Tibial artery (tissue), 4 donors: ENCODE results near the gene USP43.

ENCODE experiments used
- DNase-seq, 2 donors: peaks; one replicate each; pipeline ENCODE4 v3.0.0-alpha.2; 2019
- H3K27ac ChIP-seq, 2 donors: fragments of 200-600 bp; sonication (generic) in 1 of 2; 1 replicate in 1 of 2; 2 replicates in 1 of 2; pipeline ENCODE4 v1.5.1; 2018 to 2019; ENCODE audit warnings: mild to moderate bottlenecking in 1 of 2
- H3K27me3 ChIP-seq, 2 donors: fragments of 200-600 bp; sonication (generic) in 1 of 2; one replicate each; pipeline versions ENCODE4 v1.5.1 to v1.6.0; 2016 to 2019
- H3K36me3 ChIP-seq, 3 donors: fragments of 200-600 bp; sonication (generic) in 2 of 3; one replicate each; pipeline ENCODE4 v1.5.1; 2016 to 2019; ENCODE audit warnings: mild to moderate bottlenecking in 2 of 3
- H3K4me1 ChIP-seq, 4 donors: fragments of 200-600 bp; sonication (generic) in 2 of 4; 1 replicate in 3 of 4; 2 replicates in 1 of 4; pipeline ENCODE4 v1.5.1; 2016 to 2019
- H3K4me3 ChIP-seq, 2 donors: fragments of 200-600 bp; sonication (generic) in 1 of 2; 1 replicate in 1 of 2; 2 replicates in 1 of 2; pipeline ENCODE4 v1.5.1; 2018 to 2019; ENCODE audit warnings: mild to moderate bottlenecking in 2 of 2
- H3K9me3 ChIP-seq, 3 donors: fragments of 200-600 bp; sonication (generic) in 1 of 3; one replicate each; pipeline ENCODE4 v1.5.1; 2016 to 2019
- intact Hi-C: fragments of 100-400 bp; cut with DNase I; formaldehyde crosslinking; loops from one replicate; pipeline ENCODE4 v1.15.0; 2023; ENCODE audit warnings: low total_unique reads
- TF ChIP-seq, protein P1 (sequence below), 2 experiments: fragments of 200-600 bp in 1 of 2; fragments of 450-650 bp in 1 of 2; IDR thresholded peaks; one replicate each; pipeline ENCODE4 v1.5.1; 2017 to 2019; ENCODE audit warnings: antibody characterized with exemption in 2 of 2, mild to moderate bottlenecking in 1 of 2, moderate library complexity in 1 of 2

The USP43 gene

DNA sequence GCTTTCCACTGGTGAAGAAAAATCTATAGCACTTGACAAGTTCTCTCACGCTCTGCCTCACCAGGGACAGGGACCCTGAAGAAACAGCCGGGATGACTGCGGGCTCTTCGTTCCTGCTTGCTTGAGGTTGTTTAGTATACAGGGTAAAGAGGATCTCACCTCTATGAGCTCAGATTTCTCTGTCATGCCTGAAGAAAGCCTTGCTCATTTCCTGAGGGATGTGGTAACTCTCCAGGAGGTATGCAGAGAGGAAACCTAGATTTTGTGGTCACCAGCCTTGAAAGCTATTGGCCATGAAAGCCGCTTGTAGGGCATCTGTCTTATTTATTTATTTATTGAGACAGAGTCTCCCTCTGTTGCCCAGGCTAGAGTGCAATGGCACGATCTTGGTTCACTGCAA lies 23.2 kb downstream of the USP43 start:
- intact Hi-C loops = no loop called here
- peaks cover 0 to 4% of the 10 kb centered on the region in 2 donors for H3K27me3 ChIP-seq
- no peak overlapping the region for H3K27ac ChIP-seq
- H3K4me3 ChIP-seq = no peak overlapping the region
- no peak for DNase-seq
- no peaks in the 10 kb centered on the region for H3K36me3 ChIP-seq
- no peaks in the 10 kb centered on the region for H3K4me1 ChIP-seq
- H3K9me3 ChIP-seq = peaks cover 0 to 6% (median 0%) of the 10 kb centered on the region in 3 donors
- TF ChIP-seq, protein P1, sequence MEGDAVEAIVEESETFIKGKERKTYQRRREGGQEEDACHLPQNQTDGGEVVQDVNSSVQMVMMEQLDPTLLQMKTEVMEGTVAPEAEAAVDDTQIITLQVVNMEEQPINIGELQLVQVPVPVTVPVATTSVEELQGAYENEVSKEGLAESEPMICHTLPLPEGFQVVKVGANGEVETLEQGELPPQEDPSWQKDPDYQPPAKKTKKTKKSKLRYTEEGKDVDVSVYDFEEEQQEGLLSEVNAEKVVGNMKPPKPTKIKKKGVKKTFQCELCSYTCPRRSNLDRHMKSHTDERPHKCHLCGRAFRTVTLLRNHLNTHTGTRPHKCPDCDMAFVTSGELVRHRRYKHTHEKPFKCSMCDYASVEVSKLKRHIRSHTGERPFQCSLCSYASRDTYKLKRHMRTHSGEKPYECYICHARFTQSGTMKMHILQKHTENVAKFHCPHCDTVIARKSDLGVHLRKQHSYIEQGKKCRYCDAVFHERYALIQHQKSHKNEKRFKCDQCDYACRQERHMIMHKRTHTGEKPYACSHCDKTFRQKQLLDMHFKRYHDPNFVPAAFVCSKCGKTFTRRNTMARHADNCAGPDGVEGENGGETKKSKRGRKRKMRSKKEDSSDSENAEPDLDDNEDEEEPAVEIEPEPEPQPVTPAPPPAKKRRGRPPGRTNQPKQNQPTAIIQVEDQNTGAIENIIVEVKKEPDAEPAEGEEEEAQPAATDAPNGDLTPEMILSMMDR (IDR thresholded peaks at IDR 0.05) = no peak

- no peak for DNase-seq
- Histone ChIP-seq H3K4me1 (no peaks in the 10 kb centered on the region), H3K27me3 (peaks cover 0 to 4% of the 10 kb centered on the region in 2 donors), H3K4me3 (no peak overlapping the region), H3K36me3 (no peaks in the 10 kb centered on the region), H3K27ac (no peak overlapping the region), H3K9me3 (peaks cover 0 to 6% (median 0%) of the 10 kb centered on the region in 3 donors)
- intact Hi-C loops = no loop called here
- TF ChIP-seq, protein P1 (IDR thresholded peaks at IDR 0.05) = no peak
These were observed 24.3 kb downstream of the USP43 start for GRCh38 chr17:9669551-9670008.

DNA sequence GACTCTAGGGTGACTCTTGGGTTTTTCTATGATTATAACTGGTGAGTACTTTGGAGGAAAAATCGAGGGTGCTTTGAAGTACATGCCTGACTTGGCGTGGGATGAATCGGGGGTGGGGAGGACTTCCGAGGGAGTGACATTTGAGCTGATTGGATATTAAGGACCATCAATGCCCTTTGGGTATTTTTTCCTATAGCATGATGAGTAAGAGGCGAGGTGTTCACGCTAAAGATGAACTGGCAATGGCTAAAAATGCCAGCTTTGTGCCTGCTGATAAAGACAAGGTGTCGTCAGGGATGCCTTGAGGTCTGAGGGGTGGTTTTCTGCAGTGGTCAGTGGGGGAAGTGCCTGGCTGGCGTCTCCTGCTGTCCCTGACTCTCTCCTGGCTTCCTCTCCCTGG lies 25.3 kb downstream of the USP43 start:
- peaks cover 0 to 4% of the 10 kb centered on the region in 2 donors for H3K27me3 ChIP-seq
- H3K36me3 ChIP-seq = no peaks in the 10 kb centered on the region
- H3K9me3 ChIP-seq = peaks cover 0 to 3% (median 0%) of the 10 kb centered on the region in 3 donors
- intact Hi-C loops = no loop called here
- H3K4me1 ChIP-seq = no peaks in the 10 kb centered on the region
- DNase-seq = no peak
- no peak overlapping the region for H3K27ac ChIP-seq
- H3K4me3 ChIP-seq = no peak overlapping the region
- TF ChIP-seq, protein P1 (IDR thresholded peaks at IDR 0.05) = no peak

GRCh38 chr17:9671559-9671958 lies 26.2 kb downstream of the USP43 start:
- TF ChIP-seq, protein P1 (IDR thresholded peaks at IDR 0.05) = no peak

DNA sequence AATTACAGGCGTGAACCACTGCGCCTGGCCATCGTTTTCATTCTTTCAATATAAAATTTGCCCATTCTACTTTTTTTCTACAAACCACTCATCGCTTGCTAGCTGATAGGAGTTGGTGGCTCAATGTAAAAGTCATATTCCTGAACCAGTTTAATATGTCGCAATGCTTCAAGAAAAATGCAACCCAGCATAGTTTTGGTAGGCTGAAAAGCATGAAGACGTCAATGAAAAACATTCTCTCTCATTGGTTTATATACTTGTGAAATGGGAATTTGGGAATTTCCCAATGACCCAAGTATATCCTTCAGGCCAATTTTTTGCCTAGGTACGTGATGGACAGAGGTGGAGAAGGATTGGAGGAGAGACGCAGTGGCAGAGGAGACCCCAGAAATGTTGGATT lies 26.9 kb downstream of the USP43 start:
- no peak for DNase-seq
- Histone ChIP-seq H3K9me3 (no peaks in the 10 kb centered on the region), H3K4me3 (no peak overlapping the region), H3K36me3 (no peaks in the 10 kb centered on the region), H3K27me3 (peaks cover 0 to 4% of the 10 kb centered on the region in 2 donors), H3K27ac (no peak overlapping the region), H3K4me1 (no peaks in the 10 kb centered on the region)
- TF ChIP-seq, protein P1 (IDR thresholded peaks at IDR 0.05) = no peak
- intact Hi-C loops = no loop called here

More at GRCh38 chr17:9671559-9671958, 26.2 kb downstream of the USP43 start:
- intact Hi-C loops = no loop called here
- H3K27me3 ChIP-seq = peaks cover 0 to 4% of the 10 kb centered on the region in 2 donors
- no peak overlapping the region for H3K27ac ChIP-seq
- H3K4me3 ChIP-seq = no peak overlapping the region
- H3K4me1 ChIP-seq = no peaks in the 10 kb centered on the region
- no peak for DNase-seq
- no peaks in the 10 kb centered on the region for H3K36me3 ChIP-seq
- H3K9me3 ChIP-seq = no peaks in the 10 kb centered on the region

DNA sequence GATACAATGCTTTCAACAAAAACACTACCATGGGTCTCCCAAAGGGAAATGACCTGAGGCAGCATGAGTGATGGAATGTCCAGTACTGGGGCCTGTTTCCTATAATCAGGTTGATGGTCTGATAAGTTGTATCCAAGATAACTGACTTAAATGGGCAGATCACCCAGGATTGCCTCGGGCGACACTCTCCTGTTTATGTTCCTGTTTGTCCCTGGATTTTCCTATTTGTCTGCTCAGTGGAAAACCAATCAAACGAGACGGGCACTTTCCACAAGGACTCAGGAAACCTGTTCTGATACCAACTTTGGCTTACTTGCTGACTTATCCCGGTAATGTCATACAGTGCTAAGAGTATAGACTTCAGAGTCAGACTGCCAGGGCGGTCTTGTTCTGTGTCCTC lies 27.4 kb downstream of the USP43 start:
- no peaks in the 10 kb centered on the region for H3K4me1 ChIP-seq
- no peak overlapping the region for H3K27ac ChIP-seq
- TF ChIP-seq, protein P1 (IDR thresholded peaks at IDR 0.05) = no peak
- H3K27me3 ChIP-seq = peaks cover 0 to 4% of the 10 kb centered on the region in 2 donors
- intact Hi-C loops = no loop called here
- no peak for DNase-seq
- H3K36me3 ChIP-seq = no peaks in the 10 kb centered on the region
- no peaks in the 10 kb centered on the region for H3K9me3 ChIP-seq
- H3K4me3 ChIP-seq = no peak overlapping the region
